Heart left ventricle (tissue), 13 donors: ENCODE data around the gene WDR35.

Experiments
- CTCF ChIP-seq, 12 donors: fragments of 200-600 bp; sonication (generic) in 4 of 12; IDR thresholded peaks; one replicate each; pipeline versions ENCODE4 v1.5.0 to v1.8.0; 2018 to 2022; ENCODE audit warnings: antibody characterized with exemption in 12 of 12, mild to moderate bottlenecking in 5 of 12
- POLR2A ChIP-seq, 2 donors: fragments of 450-650 bp; IDR thresholded peaks; one replicate each; pipeline ENCODE4 v1.6.1; 2017; ENCODE audit warnings: antibody characterized with exemption in 2 of 2, mild to moderate bottlenecking in 2 of 2, moderate library complexity in 2 of 2
- donor health status: ischemic (EF 13 %, LVEDD 7.1; RV severe dilation, severe dysfunction).
- donor health status: DM: no; HTN: yes; CAD: no.
- donor health status: DM: no; HTN: no; CAD: no.
- donor health status: ischemic (EF 25% LVEDD 6.9; RV normal size, moderate dysfunction).
- donor health status: ischemic (EF 25% LVEDD 5.7; RV mildly dilated, moderate dysfunction).
- donor health status: ischemic (EF 35%, LVEDD 5.7; RV mildly dilated, moderate dysfunction).
- donor health status: nonischemic (EF 11% LVEDD 7.7; RV severe dilation, severe dysfunction).
- donor health status: DM: yes; HTN: yes; CAD: no.
- donor health status: PGD.
- donor health status: ischemic (EF 29% LVEDD 5.4; RV normal size, mild dysfunction).
- donor health status: nonischemic (EF 23%, LVEDD 6.1; RV moderate dilation, normal function).

GRCh38 chr2:20005891-20006470, 16.1 kb upstream of the WDR35 start:
- TF ChIP-seq CTCF (IDR thresholded peaks at IDR 0.05) (no peak), POLR2A (IDR thresholded peaks at IDR 0.05) (no peak)
